ENCODE measurements around the gene NPR1.

NPR1 gene

DNA sequence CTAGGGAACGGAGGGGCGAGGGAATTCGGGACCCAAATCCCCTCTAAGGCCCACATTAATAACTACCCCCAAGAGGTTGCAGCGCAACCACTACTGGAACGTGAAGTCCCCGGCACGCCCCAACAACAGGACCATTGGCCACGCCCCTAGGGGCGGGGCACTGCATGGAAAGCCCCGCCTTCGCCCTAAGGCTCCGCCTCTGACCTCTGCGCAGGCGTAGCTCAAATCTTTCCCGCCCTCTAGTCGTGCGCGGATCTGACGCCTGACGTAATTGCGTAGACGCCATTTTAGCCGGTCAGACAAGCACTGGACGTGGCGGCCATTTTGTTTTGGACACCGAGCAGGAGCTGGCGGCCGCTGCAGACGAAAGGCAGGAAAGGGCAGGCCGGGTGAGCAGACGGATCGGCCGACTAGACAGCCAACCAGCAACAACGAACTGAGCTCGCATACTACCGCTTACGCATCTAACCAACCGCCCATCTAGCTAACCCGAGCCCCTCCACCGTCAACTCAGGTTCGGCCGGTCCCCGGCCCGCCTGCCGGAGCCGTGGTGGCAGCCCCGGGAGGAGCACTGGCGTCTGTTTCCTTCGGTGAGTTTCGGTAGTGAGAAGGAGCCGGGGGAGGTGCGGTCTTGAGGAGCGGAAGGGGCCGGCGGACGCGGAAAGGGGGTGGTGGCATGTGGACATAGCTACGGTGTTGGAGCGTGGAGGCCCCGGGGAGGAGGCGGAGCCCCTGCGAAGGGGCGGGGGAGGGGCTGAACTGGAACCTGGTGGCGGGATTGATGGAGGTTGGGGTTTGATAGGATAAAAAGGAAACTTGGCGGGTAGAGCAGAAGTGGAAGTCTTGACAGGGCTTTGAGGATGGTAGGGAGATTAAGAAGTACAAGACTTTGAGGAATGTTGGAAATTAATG, 44.5 kb upstream of the NPR1 start, which contains the start of gene CHTOP:
TSS of gene CHTOP (plus strand) at position 313 of the 912 bp plus-strand sequence. CDS start 2,523 bp downstream, outside the sequence.
- Histone ChIP-seq H3K9me2 (replicated peaks; ENCODE audit: control insufficient read depth, low read length) (no peaks in the 10 kb centered on the region), H4K20me1 (ENCODE audit: control insufficient read depth, insufficient read depth, low read depth, low read length) (no peaks in the 10 kb centered on the region), H3K9me3 (ENCODE audit: control insufficient read depth, insufficient read depth, low read length) (no peaks in the 10 kb centered on the region), H3K27me3 (ENCODE audit: control insufficient read depth, low read length) (no peaks in the 10 kb centered on the region), H3F3A (ENCODE audit: control insufficient read depth, insufficient read depth) (peaks cover 3% of the 10 kb centered on the region; the same call in 1 of the 2 replicates), H3K27ac (ENCODE audit: low read depth, low read length) (peak within 1 kb of the TSS; percentile 98), H3K36me3 (ENCODE audit: control insufficient read depth, low read length) (peaks cover 41% of the 10 kb centered on the region), H3K4me1 (ENCODE audit: control insufficient read depth, low read length) (peaks cover 15% of the 10 kb centered on the region), H3K79me2 (ENCODE audit: control insufficient read depth, low read length) (peaks cover 42% of the 10 kb centered on the region), H3K4me2 (ENCODE audit: low read length) (peak within 1 kb of the TSS; percentile 66), H3K4me3 (ENCODE audit: low read length) (peak within 1 kb of the TSS; percentile 88)
- TF ChIP-seq CTCF (IDR thresholded peaks at IDR 0.05; ENCODE audit: low read depth, low read length, poor library complexity, severe bottlenecking), result no peak
- no peak for TF ChIP-seq EZH2phosphoT487 (IDR thresholded peaks at IDR 0.05; ENCODE audit: borderline replicate concordance, low read length)

DNA sequence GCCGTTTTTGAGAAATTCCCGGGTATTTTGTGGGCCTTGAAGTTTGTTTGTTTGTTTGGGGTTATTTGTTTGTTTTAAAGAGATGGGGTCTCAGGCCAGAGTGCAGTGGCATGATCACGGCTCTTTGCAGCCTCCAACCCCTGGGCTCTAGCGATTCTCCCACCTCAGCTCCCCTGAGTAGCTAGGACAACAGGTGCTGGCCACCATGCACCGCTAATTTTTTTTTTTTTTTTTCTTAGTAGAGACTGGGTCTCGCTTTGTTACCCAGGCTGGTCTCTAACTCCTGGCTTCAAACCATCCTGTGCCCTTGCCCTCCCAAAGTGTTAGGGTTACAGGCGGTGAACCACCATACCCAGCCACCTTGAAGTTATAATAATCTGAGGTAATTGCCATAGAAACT, 42.6 kb upstream of the NPR1 start:
- H3K4me3 ChIP-seq (ENCODE audit: low read length), result peak overlapping the region; percentile 88

GRCh38 chr1:153636312-153636711, 42.2 kb upstream of the NPR1 start:
- H3F3A ChIP-seq (ENCODE audit: control insufficient read depth, insufficient read depth), result peaks cover 3% of the 10 kb centered on the region; the same call in 1 of the 2 replicates
- no peak overlapping the region for H3K4me2 ChIP-seq (ENCODE audit: low read length)
- no peaks in the 10 kb centered on the region for H3K27me3 ChIP-seq (ENCODE audit: control insufficient read depth, low read length)
- H4K20me1 ChIP-seq (ENCODE audit: control insufficient read depth, insufficient read depth, low read depth, low read length), result no peaks in the 10 kb centered on the region
- no peak overlapping the region for H3K4me3 ChIP-seq (ENCODE audit: low read length)
- peaks cover 15% of the 10 kb centered on the region for H3K4me1 ChIP-seq (ENCODE audit: control insufficient read depth, low read length)
- TF ChIP-seq CTCF (IDR thresholded peaks at IDR 0.05; ENCODE audit: low read depth, low read length, poor library complexity, severe bottlenecking) (no peak), EZH2phosphoT487 (IDR thresholded peaks at IDR 0.05; ENCODE audit: borderline replicate concordance, low read length) (no peak)
- H3K36me3 ChIP-seq (ENCODE audit: control insufficient read depth, low read length), result peaks cover 64% of the 10 kb centered on the region
- H3K9me3 ChIP-seq (ENCODE audit: control insufficient read depth, insufficient read depth, low read length), result no peaks in the 10 kb centered on the region
- peaks cover 54% of the 10 kb centered on the region for H3K79me2 ChIP-seq (ENCODE audit: control insufficient read depth, low read length)
- no peaks in the 10 kb centered on the region for H3K9me2 ChIP-seq (replicated peaks; ENCODE audit: control insufficient read depth, low read length)
- H3K27ac ChIP-seq (ENCODE audit: low read depth, low read length), result no peak overlapping the region

More for the DNA sequence above, 42.6 kb upstream of the NPR1 start:
- Histone ChIP-seq H3F3A (ENCODE audit: control insufficient read depth, insufficient read depth) (peaks cover 3% of the 10 kb centered on the region; the same call in 1 of the 2 replicates), H3K9me2 (replicated peaks; ENCODE audit: control insufficient read depth, low read length) (no peaks in the 10 kb centered on the region), H3K27ac (ENCODE audit: low read depth, low read length) (no peak overlapping the region), H3K4me1 (ENCODE audit: control insufficient read depth, low read length) (peaks cover 15% of the 10 kb centered on the region), H4K20me1 (ENCODE audit: control insufficient read depth, insufficient read depth, low read depth, low read length) (no peaks in the 10 kb centered on the region), H3K9me3 (ENCODE audit: control insufficient read depth, insufficient read depth, low read length) (no peaks in the 10 kb centered on the region), H3K36me3 (ENCODE audit: control insufficient read depth, low read length) (peaks cover 59% of the 10 kb centered on the region), H3K4me2 (ENCODE audit: low read length) (peak overlapping the region; percentile 66; the same call in 1 of the 2 replicates), H3K79me2 (ENCODE audit: control insufficient read depth, low read length) (peaks cover 50% of the 10 kb centered on the region), H3K27me3 (ENCODE audit: control insufficient read depth, low read length) (no peaks in the 10 kb centered on the region)
- no peak for TF ChIP-seq EZH2phosphoT487 (IDR thresholded peaks at IDR 0.05; ENCODE audit: borderline replicate concordance, low read length)
- TF ChIP-seq CTCF (IDR thresholded peaks at IDR 0.05; ENCODE audit: low read depth, low read length, poor library complexity, severe bottlenecking), result no peak
